ENCODE data around the gene RAPGEF4.

The RAPGEF4 gene

DNA sequence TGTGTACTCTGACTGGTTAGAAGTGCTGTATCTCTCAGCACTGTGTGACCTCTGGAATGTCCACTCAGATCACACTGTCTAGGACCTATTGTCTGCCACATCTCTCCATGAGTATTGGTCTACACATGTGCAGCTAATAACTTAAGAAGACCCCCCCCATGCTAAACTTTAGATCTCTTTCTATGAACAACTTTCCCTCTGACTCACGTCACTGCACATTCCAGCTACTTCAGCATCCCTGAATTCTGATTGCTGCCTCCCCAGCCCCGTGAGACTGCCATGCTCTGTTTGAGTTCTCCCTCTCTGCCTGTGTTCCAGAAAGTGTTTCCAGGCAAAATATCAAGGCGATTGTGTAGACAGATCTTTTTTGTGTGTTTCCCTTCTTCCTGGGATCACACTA lies 41.8 kb downstream of the RAPGEF4 start:
- no peaks in the 10 kb centered on the region for H3K4me1 ChIP-seq (ENCODE audit: control insufficient read depth in 2 of 2, insufficient read depth in 1 of 2, low read depth in 1 of 2, low read length in 2 of 2)
- H3K79me1 ChIP-seq (ENCODE audit: low read depth, low read length) = no peaks in the 10 kb centered on the region
- no peaks in the 10 kb centered on the region for H3K36me3 ChIP-seq (replicated peaks in 1 of 2; ENCODE audit: control insufficient read depth in 2 of 2, insufficient read depth in 2 of 2, low read length in 2 of 2)
- no peak for DNase-seq (ENCODE audit: low spot score)
- H2BK5ac ChIP-seq (ENCODE audit: low read length) = no peak overlapping the region
- peak overlapping the region; percentile 3 for H2AFZ ChIP-seq (ENCODE audit: low read length)
- no peak overlapping the region for H2BK120ac ChIP-seq (ENCODE audit: low read depth, low read length)
- no peak overlapping the region for H2AK5ac ChIP-seq (ENCODE audit: low read depth, low read length)
- no peak overlapping the region for H2BK12ac ChIP-seq (ENCODE audit: low read length)
- H3K9ac ChIP-seq (ENCODE audit: low read depth, low read length, poor library complexity) = no peak overlapping the region
- H2BK15ac ChIP-seq (ENCODE audit: low read length) = no peak overlapping the region
- no peaks in the 10 kb centered on the region for H3K9me3 ChIP-seq (replicated peaks in 1 of 2; ENCODE audit: control insufficient read depth in 2 of 2, insufficient read depth in 1 of 2, low read depth in 1 of 2, low read length in 2 of 2)
- H3K4me3 ChIP-seq (ENCODE audit: low read length in 2 of 2) = no peak overlapping the region
- no peak overlapping the region for H3K23ac ChIP-seq (ENCODE audit: low read depth, low read length, poor library complexity)
- no CpG with 5 or more reads among the region's 3 CpGs for WGBS, 2 donors (ENCODE audit: extremely low coverage in 2 of 2, insufficient read length in 2 of 2, insufficient replicate concordance in 1 of 2)
- peaks cover 0 to 6% (median 0%) of the 10 kb centered on the region in 3 experiments for H3K27me3 ChIP-seq (ENCODE audit: control insufficient read depth in 3 of 3, insufficient read depth in 3 of 3, low read depth in 1 of 3, low read length in 3 of 3)
- H4K91ac ChIP-seq (ENCODE audit: low read depth, low read length, poor library complexity) = no peak overlapping the region
- H3K18ac ChIP-seq (ENCODE audit: low read length) = no peak overlapping the region
- H4K8ac ChIP-seq (ENCODE audit: low read depth, low read length) = no peak overlapping the region
- no peak overlapping the region for H3K14ac ChIP-seq (ENCODE audit: low read length)
- H3K4me2 ChIP-seq (ENCODE audit: insufficient read depth, low read length, poor library complexity, severe bottlenecking) = no peak overlapping the region
- H3K4ac ChIP-seq (ENCODE audit: low read length) = no peak overlapping the region
- H3K27ac ChIP-seq (replicated peaks; ENCODE audit: low read length) = no peak overlapping the region

DNA sequence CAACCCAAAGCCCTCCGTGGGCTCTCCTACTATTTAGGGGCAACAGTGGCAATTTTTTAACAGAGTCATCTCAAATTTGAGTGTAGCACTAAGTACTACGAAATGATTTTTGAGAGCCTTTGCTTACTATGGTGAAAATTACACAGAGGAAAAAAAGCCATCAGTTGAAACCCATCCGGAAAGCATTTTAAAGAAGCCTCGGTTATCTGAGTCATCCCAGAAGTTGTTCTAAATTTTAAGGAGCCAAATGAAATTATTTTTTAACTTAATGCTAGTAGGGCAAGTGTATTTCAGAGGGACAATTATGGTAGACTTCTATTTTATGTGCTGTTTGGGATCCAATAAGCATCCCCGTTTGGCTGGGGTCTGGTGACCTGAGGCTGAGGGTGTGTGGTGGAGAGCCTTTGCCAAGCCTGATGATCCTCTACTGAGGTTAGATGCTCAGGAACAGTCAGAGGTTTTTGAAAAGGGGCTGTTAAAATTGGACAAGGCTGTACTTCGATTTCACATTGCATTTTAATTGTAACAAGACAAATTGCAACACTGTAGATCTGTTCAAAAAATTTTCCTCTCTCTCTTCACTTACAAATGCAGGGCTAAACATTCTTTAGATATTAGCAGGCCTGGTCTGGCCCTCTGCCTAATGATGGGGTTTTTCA lies 47.0 kb downstream of the RAPGEF4 start:
- H3K27me3 ChIP-seq (ENCODE audit: control insufficient read depth in 3 of 3, insufficient read depth in 3 of 3, low read depth in 1 of 3, low read length in 3 of 3) = no peaks in the 10 kb centered on the region
- H2AFZ ChIP-seq (ENCODE audit: low read length) = peak overlapping the region; percentile 61
- H3K23ac ChIP-seq (ENCODE audit: low read depth, low read length, poor library complexity) = no peak overlapping the region
- H4K91ac ChIP-seq (ENCODE audit: low read depth, low read length, poor library complexity) = no peak overlapping the region
- H3K9ac ChIP-seq (ENCODE audit: low read depth, low read length, poor library complexity) = no peak overlapping the region
- H2BK15ac ChIP-seq (ENCODE audit: low read length) = no peak overlapping the region
- H2AK5ac ChIP-seq (ENCODE audit: low read depth, low read length) = no peak overlapping the region
- WGBS, 2 donors (ENCODE audit: extremely low coverage in 2 of 2, insufficient read length in 2 of 2, insufficient replicate concordance in 1 of 2) = no CpG with 5 or more reads among the region's 6 CpGs
- no peak overlapping the region for H3K14ac ChIP-seq (ENCODE audit: low read length)
- DNase-seq (ENCODE audit: low spot score) = no peak
- H3K4me3 ChIP-seq (ENCODE audit: low read length in 2 of 2) = no peak overlapping the region
- no peaks in the 10 kb centered on the region for H3K36me3 ChIP-seq (replicated peaks in 1 of 2; ENCODE audit: control insufficient read depth in 2 of 2, insufficient read depth in 2 of 2, low read length in 2 of 2)
- no peak overlapping the region for H2BK12ac ChIP-seq (ENCODE audit: low read length)
- H2BK5ac ChIP-seq (ENCODE audit: low read length) = no peak overlapping the region
- H2BK120ac ChIP-seq (ENCODE audit: low read depth, low read length) = no peak overlapping the region
- no peaks in the 10 kb centered on the region for H3K79me1 ChIP-seq (ENCODE audit: low read depth, low read length)
- no peaks in the 10 kb centered on the region for H3K9me3 ChIP-seq (replicated peaks in 1 of 2; ENCODE audit: control insufficient read depth in 2 of 2, insufficient read depth in 1 of 2, low read depth in 1 of 2, low read length in 2 of 2)
- no peak overlapping the region for H4K8ac ChIP-seq (ENCODE audit: low read depth, low read length)
- no peak overlapping the region for H3K4me2 ChIP-seq (ENCODE audit: insufficient read depth, low read length, poor library complexity, severe bottlenecking)
- no peak overlapping the region for H3K18ac ChIP-seq (ENCODE audit: low read length)
- no peak overlapping the region for H3K4ac ChIP-seq (ENCODE audit: low read length)
- H3K27ac ChIP-seq (replicated peaks; ENCODE audit: low read length) = no peak overlapping the region
- peaks cover 3 to 4% of the 10 kb centered on the region in 2 donors for H3K4me1 ChIP-seq (ENCODE audit: control insufficient read depth in 2 of 2, insufficient read depth in 1 of 2, low read depth in 1 of 2, low read length in 2 of 2)

DNA sequence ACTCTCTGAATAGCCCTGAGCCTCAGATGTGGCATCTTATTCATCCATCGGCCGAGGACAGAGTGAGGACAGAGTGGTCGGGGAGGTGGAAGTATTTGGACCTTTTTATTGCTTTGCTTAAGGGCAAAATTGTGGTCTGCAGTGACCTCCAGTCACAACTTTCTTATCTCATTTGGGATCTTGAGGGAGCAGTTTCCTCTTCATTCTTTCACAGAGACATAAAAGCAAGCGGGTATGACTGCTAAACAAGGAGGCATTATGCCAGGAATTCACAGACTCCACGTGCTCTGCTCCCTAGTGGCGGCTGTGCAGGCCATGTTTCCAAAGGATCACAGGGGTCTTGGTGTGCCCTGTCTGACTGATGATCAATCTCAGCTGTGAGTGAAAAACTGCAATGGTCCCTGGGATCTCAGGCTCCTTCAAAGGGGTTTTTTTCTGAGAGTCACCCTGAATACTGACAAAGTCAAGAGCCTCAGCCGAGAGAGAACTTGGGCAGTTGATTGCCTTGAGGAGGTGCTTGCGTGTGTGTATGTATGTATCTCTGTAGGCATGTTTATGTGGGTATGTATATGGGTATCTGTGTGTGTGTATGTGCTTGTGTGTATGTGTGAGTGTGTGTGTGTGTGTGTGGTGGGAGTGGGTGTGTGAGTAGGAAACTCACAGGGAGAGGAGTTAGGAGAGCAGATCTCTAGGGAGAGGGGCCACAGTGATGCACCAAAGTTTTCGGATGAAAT lies 47.7 kb downstream of the RAPGEF4 start:
- no CpG with 5 or more reads among the region's 9 CpGs for WGBS, 2 donors (ENCODE audit: extremely low coverage in 2 of 2, insufficient read length in 2 of 2, insufficient replicate concordance in 1 of 2)
- no peak for DNase-seq (ENCODE audit: low spot score)
- H3K27me3 ChIP-seq (ENCODE audit: control insufficient read depth in 3 of 3, insufficient read depth in 3 of 3, low read depth in 1 of 3, low read length in 3 of 3) = no peaks in the 10 kb centered on the region
- no peak overlapping the region for H3K9ac ChIP-seq (ENCODE audit: low read depth, low read length, poor library complexity)
- H2BK120ac ChIP-seq (ENCODE audit: low read depth, low read length) = no peak overlapping the region
- no peak overlapping the region for H3K4ac ChIP-seq (ENCODE audit: low read length)
- no peak overlapping the region for H3K18ac ChIP-seq (ENCODE audit: low read length)
- no peak overlapping the region for H3K27ac ChIP-seq (replicated peaks; ENCODE audit: low read length)
- H3K4me1 ChIP-seq (ENCODE audit: control insufficient read depth in 2 of 2, insufficient read depth in 1 of 2, low read depth in 1 of 2, low read length in 2 of 2) = peaks cover 3 to 4% of the 10 kb centered on the region in 2 donors
- H3K9me3 ChIP-seq (replicated peaks in 1 of 2; ENCODE audit: control insufficient read depth in 2 of 2, insufficient read depth in 1 of 2, low read depth in 1 of 2, low read length in 2 of 2) = no peaks in the 10 kb centered on the region
- H3K36me3 ChIP-seq (replicated peaks in 1 of 2; ENCODE audit: control insufficient read depth in 2 of 2, insufficient read depth in 2 of 2, low read length in 2 of 2) = no peaks in the 10 kb centered on the region
- H3K79me1 ChIP-seq (ENCODE audit: low read depth, low read length) = no peaks in the 10 kb centered on the region
- H3K23ac ChIP-seq (ENCODE audit: low read depth, low read length, poor library complexity) = no peak overlapping the region
- H2AK5ac ChIP-seq (ENCODE audit: low read depth, low read length) = no peak overlapping the region
- H2BK5ac ChIP-seq (ENCODE audit: low read length) = no peak overlapping the region
- no peak overlapping the region for H4K8ac ChIP-seq (ENCODE audit: low read depth, low read length)
- H3K4me3 ChIP-seq (ENCODE audit: low read length in 2 of 2) = no peak overlapping the region
- no peak overlapping the region for H2BK15ac ChIP-seq (ENCODE audit: low read length)
- no peak overlapping the region for H3K4me2 ChIP-seq (ENCODE audit: insufficient read depth, low read length, poor library complexity, severe bottlenecking)
- H3K14ac ChIP-seq (ENCODE audit: low read length) = no peak overlapping the region
- H2BK12ac ChIP-seq (ENCODE audit: low read length) = no peak overlapping the region
- no peak overlapping the region for H4K91ac ChIP-seq (ENCODE audit: low read depth, low read length, poor library complexity)
- H2AFZ ChIP-seq (ENCODE audit: low read length) = peak overlapping the region; percentile 61

DNA sequence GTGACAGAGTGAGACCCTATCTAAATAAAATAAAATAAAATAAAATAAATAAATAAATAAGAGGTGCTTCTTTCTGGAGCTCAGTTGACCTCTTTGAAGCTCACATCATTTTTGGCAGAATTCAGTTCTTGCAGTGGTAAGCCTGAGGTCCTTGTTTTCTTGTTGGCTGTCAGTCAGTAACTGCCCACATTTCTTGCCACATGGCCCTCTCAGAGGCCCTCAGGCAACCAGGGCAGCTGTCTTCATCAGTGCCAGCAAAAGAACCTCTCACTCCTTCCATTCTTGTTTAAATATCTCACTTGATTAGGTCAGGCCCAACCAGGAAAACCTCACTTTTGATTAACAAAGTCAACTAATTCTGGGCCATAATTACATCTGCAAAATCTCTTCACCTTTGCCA lies 53.2 kb downstream of the RAPGEF4 start:
- no peak overlapping the region for H2AFZ ChIP-seq (ENCODE audit: low read length)
- H3K27me3 ChIP-seq (ENCODE audit: control insufficient read depth in 3 of 3, insufficient read depth in 3 of 3, low read depth in 1 of 3, low read length in 3 of 3) = peaks cover 0 to 3% (median 0%) of the 10 kb centered on the region in 3 experiments
- H2BK15ac ChIP-seq (ENCODE audit: low read length) = no peak overlapping the region
- no peak overlapping the region for H3K4ac ChIP-seq (ENCODE audit: low read length)
- no peak overlapping the region for H2AK5ac ChIP-seq (ENCODE audit: low read depth, low read length)
- H3K9me3 ChIP-seq (replicated peaks in 1 of 2; ENCODE audit: control insufficient read depth in 2 of 2, insufficient read depth in 1 of 2, low read depth in 1 of 2, low read length in 2 of 2) = no peaks in the 10 kb centered on the region
- H2BK120ac ChIP-seq (ENCODE audit: low read depth, low read length) = no peak overlapping the region
- no peak for DNase-seq (ENCODE audit: low spot score)
- no peak overlapping the region for H3K14ac ChIP-seq (ENCODE audit: low read length)
- H3K4me2 ChIP-seq (ENCODE audit: insufficient read depth, low read length, poor library complexity, severe bottlenecking) = no peak overlapping the region
- H3K36me3 ChIP-seq (replicated peaks in 1 of 2; ENCODE audit: control insufficient read depth in 2 of 2, insufficient read depth in 2 of 2, low read length in 2 of 2) = no peaks in the 10 kb centered on the region
- H3K9ac ChIP-seq (ENCODE audit: low read depth, low read length, poor library complexity) = no peak overlapping the region
- H3K23ac ChIP-seq (ENCODE audit: low read depth, low read length, poor library complexity) = no peak overlapping the region
- H2BK12ac ChIP-seq (ENCODE audit: low read length) = no peak overlapping the region
- no peak overlapping the region for H3K18ac ChIP-seq (ENCODE audit: low read length)
- H3K79me1 ChIP-seq (ENCODE audit: low read depth, low read length) = no peaks in the 10 kb centered on the region
- H3K27ac ChIP-seq (replicated peaks; ENCODE audit: low read length) = no peak overlapping the region
- H3K4me3 ChIP-seq (ENCODE audit: low read length in 2 of 2) = no peak overlapping the region
- no peak overlapping the region for H2BK5ac ChIP-seq (ENCODE audit: low read length)
- no peak overlapping the region for H4K91ac ChIP-seq (ENCODE audit: low read depth, low read length, poor library complexity)
- no peaks in the 10 kb centered on the region for H3K4me1 ChIP-seq (ENCODE audit: control insufficient read depth in 2 of 2, insufficient read depth in 1 of 2, low read depth in 1 of 2, low read length in 2 of 2)
- H4K8ac ChIP-seq (ENCODE audit: low read depth, low read length) = no peak overlapping the region
